HL-60 (cell line): ENCODE data around the gene MMP15.

Experiments
- DNase-seq, 2 experiments: peaks; one replicate each; pipeline ENCODE4 v3.0.0-alpha.2; 2010 to 2020; ENCODE audit warnings: low read depth in 1 of 2, low spot score in 1 of 2
- H3K27ac ChIP-seq: fragments of 250-450 bp; sonication (Bioruptor Pico); replicated peaks from 2 replicates; pipeline ENCODE4 v1.5.1; 2020; ENCODE audit warnings: mild to moderate bottlenecking, moderate library complexity
- H3K27me3 ChIP-seq: fragments of 250-450 bp; sonication (Bioruptor Pico); 2 replicates; pipeline ENCODE4 v1.5.1; 2021; ENCODE audit warnings: mild to moderate bottlenecking, moderate library complexity; ENCODE audit not compliant: insufficient read depth, poor library complexity, severe bottlenecking
- H3K4me3 ChIP-seq: replicated peaks from 2 replicates; pipeline ENCODE4 v1.5.1; 2011; ENCODE audit warnings: mild to moderate bottlenecking, control low read depth, low read length; ENCODE audit not compliant: insufficient read depth
- CTCF ChIP-seq: IDR thresholded peaks from one replicate; pipeline ENCODE4 v1.5.1; 2011; ENCODE audit warnings: low read length, control low read depth, inconsistent platforms; ENCODE audit not compliant: insufficient read depth
- GABPA ChIP-seq: IDR thresholded peaks from 2 replicates; pipeline ENCODE4 v1.6.1; 2012; ENCODE audit warnings: low read depth
- POLR2AphosphoS5 ChIP-seq: IDR thresholded peaks from 2 replicates; pipeline ENCODE4 v1.6.1; 2012; ENCODE audit warnings: low read depth
- REST ChIP-seq: IDR thresholded peaks from 2 replicates; pipeline ENCODE4 v1.6.1; 2012; ENCODE audit warnings: low read depth; ENCODE audit not compliant: insufficient replicate concordance
- SPI1 ChIP-seq: IDR thresholded peaks from 2 replicates; pipeline ENCODE4 v1.6.1; 2012; ENCODE audit warnings: low read depth, mild to moderate bottlenecking, borderline replicate concordance

Gene MMP15

GRCh38 chr16:57997528-57998265 lies 27.9 kb upstream of the MMP15 start:
- DNase-seq: no peak
- TF ChIP-seq SPI1: no peak
- TF ChIP-seq POLR2AphosphoS5: no peak
- TF ChIP-seq REST: no peak
- no peak for TF ChIP-seq CTCF
- no peak for TF ChIP-seq GABPA
- H3K4me3 ChIP-seq: no peak overlapping the region
- peak overlapping the region; percentile 66 for H3K27ac ChIP-seq
- H3K27me3 ChIP-seq: no peaks in the 10 kb centered on the region

GRCh38 chr16:57998486-57998885 lies 27.1 kb upstream of the MMP15 start:
- TF ChIP-seq POLR2AphosphoS5 (peak; percentile 41; the same call in 1 of the 2 replicates), GABPA (no peak), SPI1 (peak; percentile 16; the same call in 1 of the 2 replicates)
- no peaks in the 10 kb centered on the region for H3K27me3 ChIP-seq
- H3K27ac ChIP-seq: peak overlapping the region; percentile 66
- DNase-seq: peak; percentile 76 to 95
- peak overlapping the region; percentile 13 for H3K4me3 ChIP-seq

GRCh38 chr16:57998992-57999365 lies 26.6 kb upstream of the MMP15 start:
- Histone ChIP-seq H3K4me3 (no peak overlapping the region; the same call in 1 of the 2 replicates), H3K27me3 (no peaks in the 10 kb centered on the region), H3K27ac (peak overlapping the region; percentile 18; the same call in 1 of the 2 replicates)
- no peak for DNase-seq
- no peak for TF ChIP-seq REST

- H3K4me3 ChIP-seq: peak overlapping the region; percentile 49
- peak overlapping the region; percentile 72 for H3K27ac ChIP-seq
- no peaks in the 10 kb centered on the region for H3K27me3 ChIP-seq
- DNase-seq: peak in 1 of 2 experiments; percentile 70
- TF ChIP-seq CTCF (no peak), REST (no peak), POLR2AphosphoS5 (no peak), GABPA (no peak), SPI1 (peak; percentile 57; the same call in 1 of the 2 replicates)
Observed at GRCh38 chr16:57999366-57999970, 26.1 kb upstream of the MMP15 start.
